B cell (primary cell): ENCODE results near the gene BYSL. TPM values are rescaled to one million over a fixed set of nuclear protein-coding genes. Genes with fewer than 3 reads are reported as not detected.
A peak's percentile ranks its signal among the peaks of the same experiment; 100 is the strongest.

Source experiments
- ATAC-seq: fragments of 200-7000 bp; cut with Tn5 transposase; one replicate; pipeline ENCODE4 v1.10.0; 2021; ENCODE audit warnings: low read depth, mild to moderate bottlenecking, moderate number of reproducible peaks, moderate library complexity
- CTCF ChIA-PET: fragments of 350-600 bp; sonication (Branson Sonifier 250); formaldehyde crosslinking; loops from one replicate; lab custom pipeline; 2021; ENCODE audit warnings: antibody characterized with exemption, inconsistent platforms; lab: Charles Lee
- POLR2A ChIA-PET: fragments of 350-600 bp; sonication (Branson Sonifier 250); formaldehyde crosslinking; loops from one replicate; lab custom pipeline; 2021; ENCODE audit warnings: antibody characterized with exemption; lab: Charles Lee
- DNase-seq: peaks from one replicate; pipeline ENCODE4 v3.0.0; 2013
- H2AFZ ChIP-seq: 2 replicates; pipeline ENCODE4 v1.6.1; 2012; ENCODE audit warnings: mild to moderate bottlenecking, low read depth, low read length; ENCODE audit not compliant: insufficient read depth, poor library complexity, severe bottlenecking
- H3K27ac ChIP-seq, 2 donors: 1 replicate in 1 of 2; 2 replicates in 1 of 2; pipeline ENCODE4 v1.5.1; 2012 to 2013; ENCODE audit warnings: low read length in 2 of 2, mild to moderate bottlenecking in 2 of 2, moderate library complexity in 1 of 2
- H3K27me3 ChIP-seq, 4 experiments: fragments of 200-600 bp in 1 of 4; sonication (generic) in 1 of 4; replicated peaks in 1 of 4; 1 replicate in 2 of 4; 2 replicates in 2 of 4; pipeline versions ENCODE4 v1.6.1 to v1.7.0; 2013 to 2016; ENCODE audit warnings: low read length in 3 of 4, mild to moderate bottlenecking in 2 of 4, mixed read lengths in 1 of 4, moderate library complexity in 1 of 4; ENCODE audit not compliant: insufficient read depth in 4 of 4, control insufficient read depth in 3 of 4; ENCODE audit errors: control extremely low read depth in 1 of 4
- H3K36me3 ChIP-seq, 2 experiments: replicated peaks in 1 of 2; 1 replicate in 1 of 2; 2 replicates in 1 of 2; pipeline versions ENCODE4 v1.6.1 to v1.7.1; 2013; ENCODE audit warnings: low read length in 1 of 2; ENCODE audit not compliant: insufficient read depth in 2 of 2, control insufficient read depth in 1 of 2; ENCODE audit errors: control extremely low read depth in 1 of 2, extremely low read depth in 1 of 2
- H3K4me1 ChIP-seq, 2 donors: fragments of 200-600 bp in 1 of 2; sonication (generic) in 1 of 2; 1 replicate in 1 of 2; 2 replicates in 1 of 2; pipeline versions ENCODE4 v1.5.1 to v1.6.1; 2013 to 2017; ENCODE audit warnings: low read length in 2 of 2; ENCODE audit not compliant: control insufficient read depth in 2 of 2, insufficient read depth in 2 of 2
- H3K4me2 ChIP-seq: replicated peaks from 2 replicates; pipeline ENCODE3; 2012; ENCODE audit warnings: mild to moderate bottlenecking, low read depth, low read length; ENCODE audit not compliant: poor library complexity, severe bottlenecking
- H3K4me3 ChIP-seq, 5 experiments: fragments of 200-600 bp in 1 of 5; sonication (generic) in 1 of 5; 1 replicate in 3 of 5; 2 replicates in 2 of 5; pipeline versions ENCODE4 v1.5.1 to v1.7.0; 2011 to 2016; ENCODE audit warnings: low read length in 4 of 5, mild to moderate bottlenecking in 4 of 5, low read depth in 2 of 5, control low read depth in 1 of 5, moderate library complexity in 1 of 5; ENCODE audit not compliant: insufficient read depth in 1 of 5; ENCODE audit errors: control extremely low read depth in 1 of 5, extremely low read depth in 1 of 5
- H3K79me2 ChIP-seq: fragments of 200-600 bp; sonication (generic); one replicate; pipeline ENCODE4 v1.6.0; 2016; ENCODE audit warnings: low read length; ENCODE audit not compliant: control insufficient read depth, insufficient read depth
- H3K9ac ChIP-seq: fragments of 200-600 bp; sonication (generic); 2 replicates; pipeline ENCODE4 v1.6.1; 2017; ENCODE audit warnings: mild to moderate bottlenecking, low read length, moderate library complexity
- H3K9me3 ChIP-seq, 3 donors: one replicate each; pipeline versions ENCODE4 v1.6.1 to v1.7.1; 2013; ENCODE audit warnings: low read length in 2 of 3; ENCODE audit not compliant: control insufficient read depth in 2 of 3, insufficient read depth in 1 of 3; ENCODE audit errors: control extremely low read depth in 1 of 3
- H4K20me1 ChIP-seq: 2 replicates; pipeline ENCODE4 v1.6.0; 2012; ENCODE audit warnings: mild to moderate bottlenecking, low read length; ENCODE audit not compliant: insufficient read depth, control insufficient read depth, poor library complexity, severe bottlenecking
- H3K27ac Mint-ChIP-seq: one replicate; pipeline ENCODE4 v1.8.0; 2021; ENCODE audit warnings: mixed read lengths
- H3K27me3 Mint-ChIP-seq: one replicate; pipeline ENCODE4 v1.8.0; 2021; ENCODE audit warnings: mixed read lengths
- H3K4me1 Mint-ChIP-seq: one replicate; pipeline ENCODE4 v1.8.0; 2021; ENCODE audit warnings: mixed read lengths
- H3K4me3 Mint-ChIP-seq: one replicate; pipeline ENCODE4 v1.8.0; 2021; ENCODE audit warnings: mixed read lengths
- H3K9me3 Mint-ChIP-seq: one replicate; pipeline ENCODE4 v1.8.0; 2022; ENCODE audit warnings: mixed read lengths; ENCODE audit not compliant: insufficient read depth
- EZH2 ChIP-seq: IDR thresholded peaks from 2 replicates; pipeline ENCODE4 v1.6.1; 2012; ENCODE audit warnings: borderline replicate concordance, low read depth, mild to moderate bottlenecking, moderate library complexity, low read length; ENCODE audit not compliant: insufficient read depth, poor library complexity, severe bottlenecking
- WGBS: methylation state at CpG from one replicate; pipeline ENCODE4 v1.1.5; 2013; ENCODE audit warnings: missing lambda C conversion rate; ENCODE audit not compliant: insufficient coverage; 5-methylcytosine and 5-hydroxymethylcytosine counted together
- intact Hi-C: fragments of 100-400 bp; cut with micrococcal nuclease; formaldehyde crosslinking; loops from one replicate; pipeline ENCODE4 v1.10.0; 2022
- polyA plus RNA-seq: library from polyadenylated mRNA; depleted of rRNA; stranded (reverse); fragments of >200 nt; gene quantifications from 2 replicates; pipeline ENCODE4 v1.2.3, GENCODE V29; 2012
- total RNA-seq, 2 donors: library from RNA; stranded (reverse); fragments of 120-200 nt in 1 of 2; gene quantifications; 1 replicate in 1 of 2; 2 replicates in 1 of 2; pipeline versions ENCODE4 v1.2.3 to v1.2.4, GENCODE V29; 2013 to 2022
- TF ChIP-seq, protein P1 (sequence below): fragments of 200-600 bp; IDR thresholded peaks from one replicate; pipeline ENCODE4 v1.8.0; 2022; ENCODE audit warnings: antibody characterized with exemption, mild to moderate bottlenecking

BYSL gene
- total and polyA plus RNA-seq, 2 donors (not counting 1 experiment from before 2014, with no cell fraction given), result 6.0 to 11.1 TPM

DNA sequence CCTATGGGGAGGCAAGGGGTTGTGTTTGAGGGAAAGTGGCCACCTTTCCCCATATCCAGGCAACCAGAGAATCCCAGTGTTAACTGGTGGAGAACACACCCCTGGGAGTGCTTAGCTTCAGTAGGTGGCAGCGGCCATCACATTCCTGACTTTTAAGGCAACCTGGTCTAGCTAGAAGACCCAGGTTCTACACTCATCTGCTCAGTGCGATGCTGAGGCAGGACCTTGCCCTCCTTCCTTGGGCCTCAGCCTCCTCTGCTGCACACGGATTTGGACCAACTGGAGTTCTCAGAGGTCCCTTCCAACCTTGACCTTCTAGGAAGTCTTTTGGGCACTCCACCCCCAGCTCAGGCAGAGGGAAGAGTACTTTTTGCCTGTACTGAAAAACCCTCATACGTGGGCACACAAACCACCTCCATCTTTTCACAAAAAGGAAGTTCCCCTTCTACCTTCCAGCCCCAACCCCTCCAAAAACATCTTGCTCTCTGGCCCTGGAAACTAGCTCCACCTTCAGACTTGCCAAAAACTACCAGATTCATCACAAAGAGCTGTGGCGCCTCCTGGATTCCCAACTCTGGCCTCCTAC lies 17.4 kb downstream of the BYSL start:
- H2AFZ ChIP-seq, result peak overlapping the region; percentile 15
- H3K27me3 Mint-ChIP-seq, result no peaks in the 10 kb centered on the region
- H3K4me3 Mint-ChIP-seq, result peak overlapping the region; percentile 85
- no peaks in the 10 kb centered on the region for H3K9me3 ChIP-seq
- peak overlapping the region; percentile 87 for H3K27ac Mint-ChIP-seq
- DNase-seq, result no peak
- peak overlapping the region; percentile 85 for H3K9ac ChIP-seq
- no peaks in the 10 kb centered on the region for H3K9me3 Mint-ChIP-seq
- ChIA-PET POLR2A (interaction anchor here (0.6 to 1.2 kb wide), 2 partner anchors 40 to 111 kb away, joined by 4 to 8 read pairs; partner anchors contain the start of gene TAF8), CTCF (interaction anchor here (0.9 to 12.5 kb wide), 13 partner anchors 10 to 151 kb away, joined by 3 to 263 read pairs (median 4); partner anchors contain the start of genes BYSL, MED20, TAF8 and TOMM6)
- H3K27me3 ChIP-seq, result no peaks in the 10 kb centered on the region
- H3K4me3 ChIP-seq, result peak overlapping the region in 1 of 5 experiments; percentile 31
- 31% methylated on average over 5 of the region's 5 CpGs for WGBS
- peak overlapping the region; percentile 97 for H3K4me2 ChIP-seq
- peaks cover 0 to 32% of the 10 kb centered on the region in 2 experiments for H3K36me3 ChIP-seq
- peaks cover 71 to 80% of the 10 kb centered on the region in 2 donors for H3K4me1 ChIP-seq
- peaks cover 70% of the 10 kb centered on the region for H3K4me1 Mint-ChIP-seq
- TF ChIP-seq, protein P1, sequence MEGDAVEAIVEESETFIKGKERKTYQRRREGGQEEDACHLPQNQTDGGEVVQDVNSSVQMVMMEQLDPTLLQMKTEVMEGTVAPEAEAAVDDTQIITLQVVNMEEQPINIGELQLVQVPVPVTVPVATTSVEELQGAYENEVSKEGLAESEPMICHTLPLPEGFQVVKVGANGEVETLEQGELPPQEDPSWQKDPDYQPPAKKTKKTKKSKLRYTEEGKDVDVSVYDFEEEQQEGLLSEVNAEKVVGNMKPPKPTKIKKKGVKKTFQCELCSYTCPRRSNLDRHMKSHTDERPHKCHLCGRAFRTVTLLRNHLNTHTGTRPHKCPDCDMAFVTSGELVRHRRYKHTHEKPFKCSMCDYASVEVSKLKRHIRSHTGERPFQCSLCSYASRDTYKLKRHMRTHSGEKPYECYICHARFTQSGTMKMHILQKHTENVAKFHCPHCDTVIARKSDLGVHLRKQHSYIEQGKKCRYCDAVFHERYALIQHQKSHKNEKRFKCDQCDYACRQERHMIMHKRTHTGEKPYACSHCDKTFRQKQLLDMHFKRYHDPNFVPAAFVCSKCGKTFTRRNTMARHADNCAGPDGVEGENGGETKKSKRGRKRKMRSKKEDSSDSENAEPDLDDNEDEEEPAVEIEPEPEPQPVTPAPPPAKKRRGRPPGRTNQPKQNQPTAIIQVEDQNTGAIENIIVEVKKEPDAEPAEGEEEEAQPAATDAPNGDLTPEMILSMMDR, result no peak
- TF ChIP-seq EZH2, result no peak
- peaks cover 98% of the 10 kb centered on the region for H4K20me1 ChIP-seq
- H3K27ac ChIP-seq, result peak overlapping the region; percentile 37 to 67
- ATAC-seq, result no peak
- H3K79me2 ChIP-seq, result peaks cover 76% of the 10 kb centered on the region
- intact Hi-C loops, result no loop called here
